Measurements from ENCODE around the gene SH3BP5.

SH3BP5 gene

GRCh38 chr3:15271785-15272381 lies 60.5 kb downstream of the SH3BP5 start:
- DNase-seq: no peak

GRCh38 chr3:15271030-15271429 lies 61.4 kb downstream of the SH3BP5 start:
- DNase-seq: no peak

GRCh38 chr3:15269091-15269989 lies 63.0 kb downstream of the SH3BP5 start:
- DNase-seq: no peak

GRCh38 chr3:15268033-15268631 lies 64.3 kb downstream of the SH3BP5 start:
- DNase-seq: peak; percentile 81

GRCh38 chr3:15267502-15267901 lies 64.9 kb downstream of the SH3BP5 start:
- no peak for DNase-seq

- no peak for DNase-seq
Measured at GRCh38 chr3:15266510-15267376, 65.6 kb downstream of the SH3BP5 start.

- no peak for DNase-seq
Measured at GRCh38 chr3:15265655-15266509, 66.5 kb downstream of the SH3BP5 start.

GRCh38 chr3:15264486-15264885 lies 67.9 kb downstream of the SH3BP5 start:
- no peak for DNase-seq

GRCh38 chr3:15263926-15264325 lies 68.5 kb downstream of the SH3BP5 start:
- no peak for DNase-seq

GRCh38 chr3:15263120-15263519 lies 69.3 kb downstream of the SH3BP5 start:
- no peak for DNase-seq

GRCh38 chr3:15262021-15262420 lies 70.4 kb downstream of the SH3BP5 start:
- no peak for DNase-seq

GRCh38 chr3:15261274-15261673 lies 71.1 kb downstream of the SH3BP5 start:
- DNase-seq: no peak

GRCh38 chr3:15260531-15260930 lies 71.9 kb downstream of the SH3BP5 start:
- no peak for DNase-seq

- DNase-seq: no peak
Measured at GRCh38 chr3:15258720-15259119, 73.7 kb downstream of the SH3BP5 start.

- DNase-seq: no peak
Measured at GRCh38 chr3:15256861-15257341, 75.5 kb downstream of the SH3BP5 start.

GRCh38 chr3:15255215-15255614 lies 77.2 kb downstream of the SH3BP5 start:
- no peak for DNase-seq

- DNase-seq: no peak
Measured at GRCh38 chr3:15253023-15253697, 79.2 kb downstream of the SH3BP5 start.

- no peak for DNase-seq
Measured at GRCh38 chr3:15246186-15246585, 86.2 kb downstream of the SH3BP5 start.

- DNase-seq: no peak
Measured at GRCh38 chr3:15243822-15244482, 88.4 kb downstream of the SH3BP5 start.

- no peak for DNase-seq
Measured at GRCh38 chr3:15241341-15241740, 91.0 kb downstream of the SH3BP5 start.

GRCh38 chr3:15229262-15229661 lies 103.1 kb downstream of the SH3BP5 start:
- no peak for DNase-seq

Data from left hindlimb (tissue), 1 donor.